ENCODE data around the gene OR13C4.

Gene OR13C4

GRCh38 chr9:104514901-104515300 is 12.1 kb downstream of the OR13C4 start:
- Histone ChIP-seq H3K9ac (ENCODE audit: low read length) (no peak overlapping the region), H3K27ac (ENCODE audit: low read depth, low read length) (no peak overlapping the region), H3K4me3 (ENCODE audit: low read depth in 1 of 2, low read length in 2 of 2) (no peak overlapping the region), H3K9me3 (ENCODE audit: low read length) (no peaks in the 10 kb centered on the region), H3K36me3 (ENCODE audit: insufficient read depth, low read length) (no peaks in the 10 kb centered on the region), H3K27me3 (ENCODE audit: control insufficient read depth in 1 of 2, insufficient read depth in 2 of 2, low read length in 2 of 2) (no peaks in the 10 kb centered on the region), H3K4me1 (ENCODE audit: insufficient read depth, low read length) (no peaks in the 10 kb centered on the region)

GRCh38 chr9:104506565-104506964 is 20.4 kb downstream of the OR13C4 start:
- no peaks in the 10 kb centered on the region for H3K36me3 ChIP-seq (ENCODE audit: insufficient read depth, low read length)
- H3K4me3 ChIP-seq (ENCODE audit: low read depth in 1 of 2, low read length in 2 of 2): no peak overlapping the region
- H3K9me3 ChIP-seq (ENCODE audit: low read length): no peaks in the 10 kb centered on the region
- no peak overlapping the region for H3K9ac ChIP-seq (ENCODE audit: low read length)
- no peaks in the 10 kb centered on the region for H3K27me3 ChIP-seq (ENCODE audit: control insufficient read depth in 1 of 2, insufficient read depth in 2 of 2, low read length in 2 of 2)
- H3K4me1 ChIP-seq (ENCODE audit: insufficient read depth, low read length): no peaks in the 10 kb centered on the region
- H3K27ac ChIP-seq (ENCODE audit: low read depth, low read length): no peak overlapping the region

GRCh38 chr9:104503963-104504362 is 23.0 kb downstream of the OR13C4 start, which contains the start of gene OR13F1:
Gene OR13F1 (plus strand): TSS chr9:104504263. CDS start chr9:104504263, 0 bp downstream.
- Histone ChIP-seq H3K27ac (ENCODE audit: low read depth, low read length) (no peak within 1 kb of the TSS), H3K4me3 (ENCODE audit: low read depth in 1 of 2, low read length in 2 of 2) (no peak within 1 kb of the TSS), H3K4me1 (ENCODE audit: insufficient read depth, low read length) (no peaks in the 10 kb centered on the region), H3K36me3 (ENCODE audit: insufficient read depth, low read length) (no peaks in the 10 kb centered on the region), H3K27me3 (ENCODE audit: control insufficient read depth in 1 of 2, insufficient read depth in 2 of 2, low read length in 2 of 2) (no peaks in the 10 kb centered on the region), H3K9me3 (ENCODE audit: low read length) (no peaks in the 10 kb centered on the region), H3K9ac (ENCODE audit: low read length) (no peak within 1 kb of the TSS)

GRCh38 chr9:104503440-104503839 is 23.6 kb downstream of the OR13C4 start:
- H3K4me3 ChIP-seq (ENCODE audit: low read depth in 1 of 2, low read length in 2 of 2): no peak overlapping the region
- no peak overlapping the region for H3K27ac ChIP-seq (ENCODE audit: low read depth, low read length)
- no peaks in the 10 kb centered on the region for H3K9me3 ChIP-seq (ENCODE audit: low read length)
- no peaks in the 10 kb centered on the region for H3K4me1 ChIP-seq (ENCODE audit: insufficient read depth, low read length)
- H3K27me3 ChIP-seq (ENCODE audit: control insufficient read depth in 1 of 2, insufficient read depth in 2 of 2, low read length in 2 of 2): no peaks in the 10 kb centered on the region
- H3K9ac ChIP-seq (ENCODE audit: low read length): no peak overlapping the region
- no peaks in the 10 kb centered on the region for H3K36me3 ChIP-seq (ENCODE audit: insufficient read depth, low read length)

GRCh38 chr9:104494808-104495207 is 32.2 kb downstream of the OR13C4 start:
- no peak overlapping the region for H3K27ac ChIP-seq (ENCODE audit: low read depth, low read length)

GRCh38 chr9:104485014-104485413 is 42.0 kb downstream of the OR13C4 start:
- Histone ChIP-seq H3K9ac (ENCODE audit: low read length) (no peak overlapping the region), H3K9me3 (ENCODE audit: low read length) (no peaks in the 10 kb centered on the region), H3K27ac (ENCODE audit: low read depth, low read length) (no peak overlapping the region), H3K36me3 (ENCODE audit: insufficient read depth, low read length) (no peaks in the 10 kb centered on the region), H3K4me3 (ENCODE audit: low read depth in 1 of 2, low read length in 2 of 2) (no peak overlapping the region), H3K4me1 (ENCODE audit: insufficient read depth, low read length) (no peaks in the 10 kb centered on the region), H3K27me3 (ENCODE audit: control insufficient read depth in 1 of 2, insufficient read depth in 2 of 2, low read length in 2 of 2) (no peaks in the 10 kb centered on the region)

More at GRCh38 chr9:104494808-104495207, 32.2 kb downstream of the OR13C4 start:
- H3K9ac ChIP-seq (ENCODE audit: low read length): no peak overlapping the region
- H3K36me3 ChIP-seq (ENCODE audit: insufficient read depth, low read length): no peaks in the 10 kb centered on the region
- no peaks in the 10 kb centered on the region for H3K9me3 ChIP-seq (ENCODE audit: low read length)
- H3K4me1 ChIP-seq (ENCODE audit: insufficient read depth, low read length): no peaks in the 10 kb centered on the region
- H3K4me3 ChIP-seq (ENCODE audit: low read depth in 1 of 2, low read length in 2 of 2): no peak overlapping the region
- no peaks in the 10 kb centered on the region for H3K27me3 ChIP-seq (ENCODE audit: control insufficient read depth in 1 of 2, insufficient read depth in 2 of 2, low read length in 2 of 2)

GRCh38 chr9:104482921-104483570 is 44.0 kb downstream of the OR13C4 start:
- Histone ChIP-seq H3K27ac (ENCODE audit: low read depth, low read length) (no peak overlapping the region), H3K36me3 (ENCODE audit: insufficient read depth, low read length) (no peaks in the 10 kb centered on the region), H3K9me3 (ENCODE audit: low read length) (no peaks in the 10 kb centered on the region), H3K27me3 (ENCODE audit: control insufficient read depth in 1 of 2, insufficient read depth in 2 of 2, low read length in 2 of 2) (no peaks in the 10 kb centered on the region), H3K4me3 (ENCODE audit: low read depth in 1 of 2, low read length in 2 of 2) (no peak overlapping the region), H3K9ac (ENCODE audit: low read length) (no peak overlapping the region), H3K4me1 (ENCODE audit: insufficient read depth, low read length) (no peaks in the 10 kb centered on the region)
